Right lobe of liver (tissue), 6 donors: ENCODE data around the gene CEP85. TPM values are rescaled to one million over a fixed set of nuclear protein-coding genes. Genes with fewer than 3 reads are reported as not detected.

Source experiments
- ATAC-seq, 4 donors: fragments of 200-7000 bp; cut with Tn5 transposase; one replicate each; pipeline ENCODE4 v1.9.1; 2020; ENCODE audit warnings: mild to moderate bottlenecking in 4 of 4, moderate library complexity in 4 of 4
- DNase-seq, 3 donors: peaks; one replicate each; pipeline ENCODE4 v3.0.0-alpha.2; 2020
- H3K27ac ChIP-seq, 3 donors: fragments of 200-600 bp; one replicate each; pipeline ENCODE4 v1.8.0; 2022
- H3K27me3 ChIP-seq, 2 donors: fragments of 200-600 bp; one replicate each; pipeline ENCODE4 v1.8.0; 2022
- H3K36me3 ChIP-seq, 4 donors: fragments of 200-600 bp; sonication (generic) in 1 of 4; one replicate each; pipeline versions ENCODE4 v1.5.1 to v1.8.0; 2017 to 2022; ENCODE audit warnings: control low read depth in 1 of 4
- H3K4me1 ChIP-seq, 4 donors: fragments of 200-600 bp; sonication (generic) in 1 of 4; one replicate each; pipeline versions ENCODE4 v1.5.1 to v1.8.0; 2017 to 2022; ENCODE audit warnings: control low read depth in 1 of 4
- H3K4me3 ChIP-seq, 3 donors: fragments of 200-600 bp; one replicate each; pipeline ENCODE4 v1.8.0; 2022
- H3K9me3 ChIP-seq, 4 donors: fragments of 200-600 bp; sonication (generic) in 1 of 4; one replicate each; pipeline versions ENCODE4 v1.5.1 to v1.8.0; 2017 to 2022; ENCODE audit warnings: control low read depth in 1 of 4
- CTCF ChIP-seq, 4 donors: fragments of 200-600 bp in 3 of 4; fragments of 450-650 bp in 1 of 4; IDR thresholded peaks; one replicate each; pipeline versions ENCODE4 v1.5.1 to v1.8.0; 2016 to 2022; ENCODE audit warnings: antibody characterized with exemption in 4 of 4, mild to moderate bottlenecking in 2 of 4
- POLR2A ChIP-seq: fragments of 450-650 bp; IDR thresholded peaks from one replicate; pipeline ENCODE4 v1.6.1; 2017; ENCODE audit warnings: antibody characterized with exemption, mild to moderate bottlenecking
- WGBS: methylation state at CpG from one replicate; pipeline ENCODE4 v1.1.6; 2018; ENCODE audit warnings: low coverage, low lambda C conversion rate; ENCODE audit not compliant: insufficient coverage; ENCODE audit errors: missing lambda C conversion rate; 5-methylcytosine and 5-hydroxymethylcytosine counted together
- intact Hi-C, 2 donors: fragments of 100-400 bp; cut with DNase I; formaldehyde crosslinking; loops; one replicate each; pipeline versions ENCODE4 v1.11.2 to v1.14.1; 2022
- total RNA-seq, 6 experiments: library from RNA; depleted of rRNA in 2 of 6; stranded (reverse); fragments of >200 nt in 2 of 6; fragmentation: NEBNext Ultra II Directional in 3 of 6; extraction: Animal tissue kit (Norgen Biotek cat#: 25700) in 3 of 6; gene quantifications; one replicate each; pipeline versions ENCODE4 v1.1.0 to v1.2.4, GENCODE V29; 2016 to 2023
- donor health status: DM: no; HTN: yes; CAD: no.
- donor health status: DM: no; HTN: no; CAD: no.
- donor health status: DM: no; HTN: no; CAD: no.
- donor health status: DM: no; HTN: yes; CAD: no.
- donor health status: DM: no; HTN: yes; CAD: no.

CEP85 gene
- total RNA-seq, 6 experiments from 2014 or later: 5.2 to 7.8 (median 5.8) TPM

GRCh38 chr1:26276432-26276838, 42.4 kb downstream of the CEP85 start:
- ATAC-seq: no peak
- intact Hi-C loops: no loop called here
- WGBS: no CpG with 5 or more reads among the region's 2 CpGs

GRCh38 chr1:26277261-26277661, 43.3 kb downstream of the CEP85 start:
- H3K4me3 ChIP-seq: no peak overlapping the region
- peak in 2 of 3 donors; percentile 42 to 51 for DNase-seq
- H3K9me3 ChIP-seq: no peaks in the 10 kb centered on the region
- 23% methylated on average over 3 of the region's 3 CpGs for WGBS
- H3K4me1 ChIP-seq: peaks cover 0 to 44% (median 21%) of the 10 kb centered on the region in 4 donors
- H3K36me3 ChIP-seq: no peaks in the 10 kb centered on the region
- intact Hi-C loops: no loop called here
- no peak for TF ChIP-seq CTCF (IDR thresholded peaks at IDR 0.05)
- peak; percentile 39 for TF ChIP-seq POLR2A
- H3K27me3 ChIP-seq: no peaks in the 10 kb centered on the region
- peak; percentile 29 to 50 (median 40) for ATAC-seq
- H3K27ac ChIP-seq: peak overlapping the region; percentile 56 to 88 (median 60)

More at GRCh38 chr1:26276432-26276838, 42.4 kb downstream of the CEP85 start:
- H3K4me1 ChIP-seq: peaks cover 0 to 44% (median 21%) of the 10 kb centered on the region in 4 donors
- DNase-seq: peak; percentile 39 to 55 (median 50)
- no peaks in the 10 kb centered on the region for H3K27me3 ChIP-seq
- TF ChIP-seq CTCF (IDR thresholded peaks at IDR 0.05) (no peak), POLR2A (no peak)
- no peak overlapping the region for H3K4me3 ChIP-seq
- H3K27ac ChIP-seq: peak overlapping the region; percentile 56 to 88 (median 61)
- peaks cover 0 to under 1% (median 0%) of the 10 kb centered on the region in 4 donors for H3K36me3 ChIP-seq
- H3K9me3 ChIP-seq: no peaks in the 10 kb centered on the region

GRCh38 chr1:26277719-26278118, 43.7 kb downstream of the CEP85 start:
- H3K4me1 ChIP-seq: peaks cover 0 to 44% (median 21%) of the 10 kb centered on the region in 4 donors
- H3K27me3 ChIP-seq: no peaks in the 10 kb centered on the region
- WGBS: 88% methylated on average over 1 of the region's 1 CpG
- no peaks in the 10 kb centered on the region for H3K9me3 ChIP-seq
- intact Hi-C loops: no loop called here
- no peak for TF ChIP-seq POLR2A
- DNase-seq (no peak), ATAC-seq (no peak)
- H3K36me3 ChIP-seq: no peaks in the 10 kb centered on the region
- H3K4me3 ChIP-seq: no peak overlapping the region
- H3K27ac ChIP-seq: peak overlapping the region; percentile 56 to 88 (median 60)

- Histone ChIP-seq H3K4me3 (no peak overlapping the region), H3K27ac (peak overlapping the region; percentile 56 to 88 (median 60)), H3K36me3 (no peaks in the 10 kb centered on the region), H3K9me3 (no peaks in the 10 kb centered on the region), H3K4me1 (peaks cover 0 to 44% (median 21%) of the 10 kb centered on the region in 4 donors), H3K27me3 (no peaks in the 10 kb centered on the region)
- intact Hi-C loops: no loop called here
- 85% methylated on average over 2 of the region's 4 CpGs for WGBS
- no peak for TF ChIP-seq CTCF (IDR thresholded peaks at IDR 0.05)
- no peak for TF ChIP-seq POLR2A
- DNase-seq: peak in 1 of 3 donors; percentile 51
- no peak for ATAC-seq
Observed at GRCh38 chr1:26278303-26278702, 44.3 kb downstream of the CEP85 start.

- H3K27ac ChIP-seq: peak overlapping the region; percentile 88 to 93 (median 91)
- TF ChIP-seq CTCF (IDR thresholded peaks at IDR 0.05) (no peak), POLR2A (peak; percentile 49)
- DNase-seq (peak; percentile 40 to 47 (median 46)), ATAC-seq (peak in 1 of 4 donors; percentile 21)
- H3K36me3 ChIP-seq: no peaks in the 10 kb centered on the region
- no peaks in the 10 kb centered on the region for H3K27me3 ChIP-seq
- no peaks in the 10 kb centered on the region for H3K9me3 ChIP-seq
- 71% methylated on average over 8 of the region's 9 CpGs for WGBS
- H3K4me1 ChIP-seq: peaks cover 0 to 44% (median 21%) of the 10 kb centered on the region in 4 donors
- peak overlapping the region; percentile 92 to 99 (median 92) for H3K4me3 ChIP-seq
- intact Hi-C loops: no loop called here
Observed at GRCh38 chr1:26278724-26279455, 44.9 kb downstream of the CEP85 start.
